Measurements from ENCODE around the gene HES6. TPM values are rescaled to one million over a fixed set of nuclear protein-coding genes. Genes with fewer than 3 reads are reported as not detected.
A peak's percentile ranks its signal among the peaks of the same experiment; 100 is the strongest.

HES6 gene
- total RNA-seq, 2 donors from 2014 or later: 2.5 to 12.3 TPM

- no peak overlapping the region for H3K4me3 ChIP-seq
- no peak overlapping the region for H3K27ac ChIP-seq
- TF ChIP-seq CTCF (IDR thresholded peaks at IDR 0.05): peak; percentile 54
- ATAC-seq (ENCODE audit: insufficient number of reproducible peaks, low FRiP score, low read depth): no peak
- no peaks in the 10 kb centered on the region for H3K9me3 ChIP-seq
- no peaks in the 10 kb centered on the region for H3K27me3 ChIP-seq (replicated peaks; ENCODE audit: insufficient read depth)
- H3K4me1 ChIP-seq (ENCODE audit: control insufficient read depth in 1 of 2, low read depth in 2 of 2): peaks cover 0 to 7% of the 10 kb centered on the region in 2 donors
- DNase-seq (ENCODE audit: low spot score): no peak
- peaks cover 71% of the 10 kb centered on the region for H3K36me3 ChIP-seq
These were observed 16.8 kb upstream of the HES6 start for GRCh38 chr2:238256594-238257104.

GRCh38 chr2:238256111-238256510 lies 16.3 kb upstream of the HES6 start:
- Histone ChIP-seq H3K27me3 (replicated peaks; ENCODE audit: insufficient read depth) (no peaks in the 10 kb centered on the region), H3K36me3 (peaks cover 70% of the 10 kb centered on the region), H3K9me3 (no peaks in the 10 kb centered on the region), H3K27ac (no peak overlapping the region), H3K4me1 (ENCODE audit: control insufficient read depth in 1 of 2, low read depth in 2 of 2) (peaks cover 0 to 5% of the 10 kb centered on the region in 2 donors), H3K4me3 (no peak overlapping the region)
- DNase-seq (ENCODE audit: low spot score): no peak
- no peak for ATAC-seq (ENCODE audit: insufficient number of reproducible peaks, low FRiP score, low read depth)
- TF ChIP-seq CTCF (IDR thresholded peaks at IDR 0.05): no peak

GRCh38 chr2:238255636-238256035 lies 15.8 kb upstream of the HES6 start:
- Histone ChIP-seq H3K27me3 (replicated peaks; ENCODE audit: insufficient read depth) (no peaks in the 10 kb centered on the region), H3K4me1 (ENCODE audit: control insufficient read depth in 1 of 2, low read depth in 2 of 2) (peaks cover 0 to under 1% of the 10 kb centered on the region in 2 donors), H3K9me3 (no peaks in the 10 kb centered on the region), H3K27ac (no peak overlapping the region), H3K36me3 (peaks cover 68% of the 10 kb centered on the region), H3K4me3 (no peak overlapping the region)
- DNase-seq (ENCODE audit: low spot score): no peak
- ATAC-seq (ENCODE audit: insufficient number of reproducible peaks, low FRiP score, low read depth): no peak
- no peak for TF ChIP-seq CTCF (IDR thresholded peaks at IDR 0.05)

GRCh38 chr2:238255151-238255551 lies 15.3 kb upstream of the HES6 start:
- peaks cover 67% of the 10 kb centered on the region for H3K36me3 ChIP-seq
- H3K9me3 ChIP-seq: no peaks in the 10 kb centered on the region
- no peaks in the 10 kb centered on the region for H3K4me1 ChIP-seq (ENCODE audit: control insufficient read depth in 1 of 2, low read depth in 2 of 2)
- DNase-seq (ENCODE audit: low spot score): no peak
- ATAC-seq (ENCODE audit: insufficient number of reproducible peaks, low FRiP score, low read depth): no peak
- no peaks in the 10 kb centered on the region for H3K27me3 ChIP-seq (replicated peaks; ENCODE audit: insufficient read depth)
- no peak for TF ChIP-seq CTCF (IDR thresholded peaks at IDR 0.05)
- H3K27ac ChIP-seq: no peak overlapping the region
- no peak overlapping the region for H3K4me3 ChIP-seq

GRCh38 chr2:238254095-238254723 lies 14.4 kb upstream of the HES6 start:
- H3K36me3 ChIP-seq: peaks cover 69% of the 10 kb centered on the region
- DNase-seq (ENCODE audit: low spot score) (no peak), ATAC-seq (ENCODE audit: insufficient number of reproducible peaks, low FRiP score, low read depth) (no peak)
- H3K4me3 ChIP-seq: no peak overlapping the region
- no peaks in the 10 kb centered on the region for H3K9me3 ChIP-seq
- no peaks in the 10 kb centered on the region for H3K4me1 ChIP-seq (ENCODE audit: control insufficient read depth in 1 of 2, low read depth in 2 of 2)
- H3K27ac ChIP-seq: no peak overlapping the region
- H3K27me3 ChIP-seq (replicated peaks; ENCODE audit: insufficient read depth): no peaks in the 10 kb centered on the region
- no peak for TF ChIP-seq CTCF (IDR thresholded peaks at IDR 0.05)
